Stimulated activated CD4-positive, alpha-beta T cell treated with anti-CD3 and anti-CD28 coated beads, Interleukin-15, amount 100 ng/mL, for 48 hours (primary cell): ENCODE results near the gene PDE6B.
"Not testable (repeated sequence)": the region's sequence is repeated elsewhere in the genome, so short reads cannot be mapped to it uniquely, and the experiment has no call there.

ENCODE experiments used
- DNase-seq, 2 donors: peaks; one replicate each; pipeline ENCODE4 v3.0.0-alpha.2; 2020; ENCODE audit warnings: low read depth in 2 of 2

The PDE6B gene

DNA sequence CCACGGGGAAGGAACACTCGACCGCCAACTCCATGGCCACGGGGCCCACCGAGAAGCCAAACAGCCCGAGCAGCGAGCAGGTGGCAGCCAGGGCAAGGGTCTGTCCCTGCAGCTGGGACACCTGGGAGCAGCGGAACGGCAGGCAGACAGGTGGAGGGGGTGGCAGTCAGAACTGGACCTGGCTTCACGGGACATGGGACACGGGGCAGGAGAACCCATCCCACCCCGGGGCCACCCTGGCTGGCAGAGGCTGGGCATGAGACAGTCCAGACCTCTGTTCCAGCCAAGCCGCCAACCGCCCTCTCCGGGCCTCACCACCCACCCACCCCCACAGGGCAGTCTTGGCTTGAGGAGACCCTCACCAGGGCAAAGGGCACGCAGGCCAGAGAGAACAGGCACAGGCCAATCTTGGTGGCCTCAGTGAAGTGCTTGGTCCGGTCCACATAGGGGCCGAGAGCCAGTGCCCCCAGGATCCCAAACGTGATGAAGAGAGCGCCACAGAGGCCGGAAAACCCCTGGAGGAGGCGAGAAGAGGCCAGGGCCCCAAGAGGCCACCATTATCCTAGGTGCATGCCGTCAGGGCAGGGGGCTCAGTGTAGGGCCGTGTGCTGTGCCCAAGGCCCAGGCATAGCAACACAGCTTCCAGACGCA, 58.0 kb downstream of the PDE6B start:
- no peak for DNase-seq

DNA sequence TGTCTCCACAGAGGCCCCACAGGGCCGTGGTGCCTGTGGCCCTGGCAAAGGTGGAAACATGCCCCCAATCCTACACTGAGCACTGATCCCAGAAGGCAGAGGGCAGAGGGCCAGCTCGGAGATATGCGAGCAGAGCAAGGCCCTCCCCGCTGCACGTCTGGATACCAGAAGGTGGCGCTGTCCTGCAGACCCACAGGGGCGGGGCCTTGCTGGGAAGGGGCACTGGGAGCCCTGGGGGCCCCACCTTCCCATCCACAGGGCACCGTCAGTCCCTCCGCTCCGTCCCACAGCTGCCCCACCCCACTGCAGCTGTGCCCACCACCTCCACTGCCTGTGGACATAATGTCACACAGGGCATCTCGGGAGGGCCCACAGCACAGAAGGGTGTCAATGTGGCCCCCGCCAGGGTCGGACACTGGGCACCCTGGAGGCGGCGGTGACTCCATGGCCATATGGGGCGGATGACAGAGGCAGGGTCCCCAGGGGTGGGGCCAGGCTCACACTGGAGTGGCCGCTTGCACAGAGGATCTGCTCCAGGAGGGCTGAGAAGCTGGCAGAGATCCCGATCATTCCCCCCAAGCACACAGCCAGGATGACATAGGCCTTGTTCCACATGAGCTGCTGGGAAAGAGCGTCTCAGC, 58.7 kb downstream of the PDE6B start:
- DNase-seq = no peak

DNA sequence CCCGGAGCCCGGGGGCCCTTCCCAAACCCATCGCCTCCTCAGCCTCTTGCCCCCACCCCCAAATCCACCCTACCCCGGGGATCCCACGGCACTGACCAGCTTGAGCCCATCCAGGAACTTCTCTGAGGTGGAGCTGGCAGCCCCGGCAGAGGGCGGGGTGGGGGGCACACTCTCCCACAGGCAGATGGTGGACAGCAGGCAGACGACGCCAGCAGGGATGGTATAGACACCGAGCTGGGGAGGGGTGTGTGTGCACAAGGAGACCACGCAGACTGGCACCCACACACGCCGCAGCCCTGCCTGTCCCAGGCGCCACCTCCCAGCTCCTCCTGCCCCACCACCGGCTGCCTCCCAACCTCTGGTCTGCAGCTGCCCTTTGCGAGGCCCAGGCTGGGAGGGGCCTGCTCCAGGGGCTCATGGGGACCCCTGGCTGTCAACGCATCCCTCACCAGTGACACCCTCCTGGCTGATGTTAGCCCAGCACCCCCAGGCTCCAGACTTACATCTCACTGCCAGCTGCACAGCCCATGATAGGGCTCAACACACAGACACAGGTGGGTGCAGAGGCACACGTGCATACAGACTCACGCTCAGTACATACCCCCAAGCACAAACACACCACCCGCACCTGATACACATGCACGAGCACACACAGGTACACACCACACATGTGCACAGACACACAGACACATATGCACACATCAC, 59.4 kb downstream of the PDE6B start:
- no peak for DNase-seq

DNA sequence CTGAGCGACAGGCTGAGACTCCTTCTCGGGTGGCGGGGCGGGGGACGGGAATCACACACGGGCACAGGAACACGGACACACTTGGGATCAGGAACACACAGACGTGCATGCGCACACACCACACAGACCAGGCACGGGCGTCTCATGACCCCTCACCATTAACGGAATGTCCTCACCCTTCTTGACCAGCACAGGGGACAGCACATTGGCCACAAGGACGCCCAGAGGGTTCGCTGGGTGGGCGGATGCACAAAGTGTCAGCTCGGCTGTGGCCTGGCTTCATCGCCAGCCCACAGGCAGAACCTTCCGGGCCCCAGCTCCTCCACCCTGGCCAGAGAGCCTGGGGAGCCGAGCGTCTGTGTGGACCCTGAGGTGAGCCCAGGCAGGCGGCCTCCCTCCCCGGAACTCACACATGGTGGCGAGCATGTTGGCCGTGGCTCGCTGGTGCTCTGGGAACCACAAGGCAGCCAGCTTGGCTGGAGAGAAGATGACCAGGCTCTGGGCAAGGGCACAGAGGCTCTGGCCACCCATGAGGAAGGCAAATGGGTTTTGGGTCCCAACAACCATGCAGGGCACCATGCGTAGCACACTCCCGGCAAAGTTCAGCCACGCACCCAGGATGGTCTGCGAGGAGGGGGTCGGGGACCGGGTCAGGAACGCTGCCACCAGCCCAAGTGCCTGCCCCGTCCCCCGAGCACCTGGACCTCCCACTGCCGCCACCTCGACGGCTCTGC, 60.5 kb downstream of the PDE6B start:
- DNase-seq = no peak

DNA sequence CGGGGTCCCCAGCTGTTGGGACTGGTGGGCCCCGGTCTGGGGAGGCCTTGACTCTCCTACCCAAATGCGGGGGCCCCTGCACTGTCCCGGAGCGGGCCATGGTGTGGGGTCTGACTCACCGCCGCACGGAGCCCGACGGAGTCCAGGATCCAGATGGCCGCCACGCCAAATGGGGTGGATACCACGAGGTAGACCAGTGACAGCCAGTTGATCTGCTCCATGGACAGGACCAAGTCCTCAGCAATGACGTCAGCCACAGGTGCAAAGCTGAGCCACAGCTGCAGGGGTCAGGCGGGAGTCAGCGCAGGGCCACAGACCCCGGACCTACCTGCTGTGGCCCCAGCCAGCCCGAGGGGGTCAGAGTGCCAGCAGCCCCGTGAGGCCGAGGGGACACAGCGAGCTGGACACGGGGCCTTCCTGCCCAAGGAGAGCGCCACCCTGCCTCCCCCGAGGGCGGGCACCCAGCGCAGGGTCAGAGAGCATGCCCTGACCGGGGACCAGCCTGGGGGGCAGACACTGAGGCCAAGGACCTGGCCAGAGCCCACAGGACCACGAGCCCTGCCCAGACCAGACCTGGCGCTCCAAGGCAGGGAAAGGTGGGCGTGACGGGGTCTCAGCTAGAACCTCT, 61.2 kb downstream of the PDE6B start:
- no peak for DNase-seq

DNA sequence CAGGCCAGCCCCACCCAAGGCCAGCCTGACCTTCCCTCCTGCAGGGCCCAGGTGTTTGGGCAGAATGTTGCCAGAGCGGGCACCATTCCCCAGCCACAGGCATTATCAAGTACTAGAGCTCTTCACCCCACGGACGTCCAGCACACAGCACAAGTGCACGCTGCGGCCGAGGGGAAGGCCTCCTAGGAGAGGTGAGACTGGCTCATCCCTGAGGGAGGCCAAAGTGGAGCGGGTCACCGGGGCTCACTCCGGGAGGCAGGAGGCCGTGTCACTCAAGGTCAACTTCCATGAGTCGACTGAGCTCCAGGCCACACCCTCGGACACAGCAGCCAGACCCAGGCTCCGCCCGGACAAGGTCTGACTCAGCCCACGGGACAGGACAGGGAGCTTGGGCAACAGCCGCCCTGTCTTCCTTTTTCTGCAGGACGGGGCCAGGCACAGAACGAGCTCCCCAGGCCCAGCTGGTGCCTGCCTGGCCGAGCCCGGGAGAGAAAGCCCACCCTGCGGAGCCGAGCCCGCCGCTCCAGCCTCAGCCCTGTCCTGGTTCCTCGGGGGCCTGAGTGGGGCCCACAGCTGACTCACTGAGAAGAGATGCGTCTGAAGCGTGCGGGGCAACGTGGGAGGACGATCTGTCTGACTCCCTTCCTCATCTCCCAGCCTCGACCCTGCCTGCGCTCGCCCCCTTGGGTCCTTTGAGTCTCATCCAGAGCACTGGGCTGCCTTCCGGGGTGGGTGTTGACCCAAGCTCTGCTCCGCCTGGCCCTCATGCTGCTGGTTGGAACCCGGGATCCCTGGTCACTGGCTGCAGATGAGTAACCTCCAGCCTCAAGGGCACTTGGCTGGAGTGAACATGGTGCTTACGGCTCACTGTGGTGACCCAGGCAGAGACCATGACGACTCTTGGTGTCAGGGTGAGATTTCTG, 61.9 kb downstream of the PDE6B start:
- no peak for DNase-seq

DNA sequence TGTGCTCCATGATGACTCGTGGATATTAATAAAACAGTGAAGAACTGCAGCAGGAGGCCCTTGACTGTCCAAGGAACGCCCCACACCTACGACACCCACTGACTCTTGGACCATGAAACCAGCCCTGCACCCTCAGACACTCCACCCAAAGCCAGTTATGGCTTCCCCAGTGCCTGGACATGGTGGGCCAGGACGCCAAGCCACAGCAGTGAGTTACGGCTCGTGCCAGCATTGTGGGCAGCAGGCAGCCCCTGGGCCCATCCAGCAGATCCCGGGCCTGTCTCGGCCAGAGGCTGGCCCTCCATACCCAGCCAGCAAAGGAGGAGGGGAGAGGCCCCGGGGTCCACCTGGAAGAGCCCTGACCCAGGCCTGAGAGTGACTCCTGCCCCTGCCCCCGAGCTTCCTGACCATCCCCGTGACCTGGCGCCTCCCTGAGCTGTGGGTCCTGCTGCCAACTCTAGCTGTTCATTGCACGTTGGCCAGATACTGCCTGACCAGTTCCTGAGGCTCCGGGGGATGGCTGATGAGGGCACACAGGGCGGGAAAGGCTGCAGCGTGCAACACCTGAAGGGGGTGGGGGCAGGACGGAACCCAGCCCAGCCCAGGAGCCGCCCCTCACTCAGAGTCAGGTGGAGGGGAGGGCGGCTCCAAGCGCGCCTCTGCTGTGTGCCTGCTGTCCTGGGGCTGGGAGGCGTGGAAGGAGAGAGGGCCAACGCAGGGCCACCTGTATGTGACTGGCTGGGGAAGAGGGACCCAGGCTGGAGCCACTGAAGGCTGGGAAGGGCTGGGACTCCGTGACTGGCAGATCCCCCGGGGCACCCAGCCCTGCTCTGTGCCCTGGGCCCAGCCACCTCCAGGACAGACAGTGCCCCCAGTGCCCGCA, 62.8 kb downstream of the PDE6B start:
- DNase-seq = no peak

DNA sequence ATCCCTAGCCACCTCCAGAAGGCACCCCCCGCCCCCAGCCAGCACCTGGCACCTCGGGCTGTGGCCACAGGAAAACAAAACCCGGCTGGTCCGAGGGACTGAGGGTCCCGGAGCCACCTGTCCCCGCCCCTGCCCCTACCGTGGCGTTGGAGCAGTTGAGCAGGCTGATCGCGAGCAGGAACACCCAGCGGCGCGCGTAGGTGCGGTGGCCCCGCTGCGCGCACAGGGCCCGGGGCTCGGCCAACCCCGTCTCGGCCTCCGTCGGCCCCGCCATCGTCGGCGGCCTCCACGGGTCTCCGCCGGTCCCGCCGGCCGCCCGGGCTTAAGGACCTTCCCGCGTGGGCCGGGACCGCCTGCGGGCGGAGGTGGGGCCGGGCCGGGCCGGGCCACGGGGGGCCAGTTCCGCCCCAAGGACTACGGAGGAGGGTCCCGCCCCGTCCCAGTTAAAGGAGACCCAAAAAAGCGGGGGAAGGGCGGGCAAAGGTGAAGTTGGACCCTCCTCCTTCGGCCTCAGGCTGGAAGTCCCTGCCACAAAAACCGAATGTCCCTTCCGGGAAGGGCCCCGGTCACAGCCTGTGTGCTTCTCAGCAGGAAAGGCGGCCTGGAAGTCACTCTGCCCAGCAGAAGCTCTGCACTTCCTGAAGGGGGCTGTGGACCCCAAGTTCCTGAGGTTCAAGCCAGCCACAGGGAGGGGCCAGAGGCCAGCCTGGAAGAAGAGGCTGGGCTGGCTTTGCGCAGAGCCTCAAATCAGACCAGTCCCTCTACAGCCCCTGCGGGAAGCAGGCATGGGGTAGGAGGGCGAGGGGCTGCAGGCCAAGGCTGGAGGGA, 63.7 kb downstream of the PDE6B start, which contains the start of gene SLC49A3:
Gene SLC49A3, minus strand, starts transcription at position 298 of the 828 bp plus-strand sequence. Its CDS starts 24 bp downstream, at position 274.
- no peak for DNase-seq

DNA sequence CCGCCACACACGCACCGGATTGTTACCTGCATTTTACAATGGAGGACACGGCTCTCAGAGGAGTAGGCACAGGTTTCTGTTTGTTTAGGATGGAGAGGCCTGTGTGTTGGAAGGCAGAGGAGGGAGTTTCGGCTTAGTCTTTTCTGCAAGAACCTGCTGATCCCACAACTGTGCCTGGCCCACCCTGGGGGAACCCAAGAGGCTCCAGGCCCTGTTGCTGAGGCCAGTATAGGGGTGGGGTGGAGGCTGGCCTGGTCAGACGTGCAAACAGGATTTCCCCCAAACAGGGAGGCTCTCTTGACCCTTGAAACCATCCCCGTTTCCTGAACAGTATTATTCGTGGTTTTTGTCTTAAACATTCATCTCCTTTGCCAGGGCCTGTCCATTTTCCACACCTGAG, 64.3 kb downstream of the PDE6B start:
- DNase-seq = no peak

DNA sequence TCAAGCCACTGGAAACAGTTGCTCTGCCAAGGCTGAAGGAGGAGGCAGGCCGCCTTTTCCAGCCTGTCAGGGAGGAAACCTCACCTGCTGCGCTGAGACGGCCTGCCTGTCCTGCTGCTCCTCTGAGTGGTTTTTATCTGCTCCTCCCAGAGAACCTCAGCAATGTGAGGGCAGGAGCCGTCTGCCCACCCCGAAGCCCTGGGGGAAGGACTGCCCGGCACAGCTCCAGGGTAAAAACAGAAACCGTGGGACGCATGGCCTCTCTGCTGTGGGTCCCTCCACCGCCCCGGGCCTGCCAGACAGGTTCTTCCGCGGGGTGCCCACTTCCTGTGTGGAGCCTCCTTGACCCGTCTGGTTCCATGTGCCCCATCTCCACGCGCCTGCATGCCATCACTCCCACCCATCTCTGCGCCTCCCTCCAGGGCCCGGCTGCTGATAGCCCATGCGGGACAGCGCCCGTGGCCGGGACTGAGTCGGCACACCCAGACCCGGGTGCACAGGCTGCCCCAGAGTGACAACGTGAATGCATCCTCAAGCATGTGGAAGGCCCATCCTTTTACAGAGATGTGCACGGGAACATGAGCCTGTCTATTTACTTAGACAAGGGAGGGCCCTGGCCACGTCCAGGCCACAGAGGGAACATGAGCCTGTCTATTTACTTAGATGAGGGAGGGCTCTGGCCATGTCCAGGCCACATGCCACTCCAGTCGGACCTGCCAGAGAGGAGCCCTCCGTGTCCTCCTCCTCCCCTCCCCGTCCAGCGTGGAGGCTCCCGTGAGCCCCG, 67.6 kb downstream of the PDE6B start:
- DNase-seq = no peak

DNA sequence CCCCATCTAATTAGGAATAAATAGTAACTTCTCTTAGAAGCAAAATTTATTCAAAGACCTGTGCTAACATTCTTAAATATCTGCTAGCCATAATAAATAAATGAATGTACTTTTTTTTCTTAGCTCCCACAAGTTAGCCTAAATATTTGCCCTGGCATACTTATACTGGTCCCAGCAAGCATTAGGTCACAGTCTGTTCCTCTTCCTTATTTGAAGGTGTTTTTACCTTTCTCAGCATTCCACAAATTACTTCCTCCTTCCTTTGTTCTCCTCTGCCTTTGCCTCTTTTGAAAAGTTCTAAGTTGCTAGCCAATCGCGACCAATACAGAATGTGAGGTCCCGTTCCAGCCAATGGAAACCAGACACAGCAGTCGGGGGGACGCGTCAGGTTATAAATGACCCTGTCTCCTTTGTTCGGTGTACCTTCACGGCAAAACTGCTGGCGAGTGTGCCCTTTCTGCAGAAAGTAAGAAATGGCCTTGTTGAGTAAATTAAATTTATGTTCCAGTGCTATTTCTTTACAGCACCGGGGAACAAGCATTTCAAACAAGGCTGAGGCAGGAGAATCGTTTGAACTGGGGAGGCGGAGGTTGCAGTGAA, 69.1 kb downstream of the PDE6B start:
- DNase-seq = not testable (repeated sequence)

DNA sequence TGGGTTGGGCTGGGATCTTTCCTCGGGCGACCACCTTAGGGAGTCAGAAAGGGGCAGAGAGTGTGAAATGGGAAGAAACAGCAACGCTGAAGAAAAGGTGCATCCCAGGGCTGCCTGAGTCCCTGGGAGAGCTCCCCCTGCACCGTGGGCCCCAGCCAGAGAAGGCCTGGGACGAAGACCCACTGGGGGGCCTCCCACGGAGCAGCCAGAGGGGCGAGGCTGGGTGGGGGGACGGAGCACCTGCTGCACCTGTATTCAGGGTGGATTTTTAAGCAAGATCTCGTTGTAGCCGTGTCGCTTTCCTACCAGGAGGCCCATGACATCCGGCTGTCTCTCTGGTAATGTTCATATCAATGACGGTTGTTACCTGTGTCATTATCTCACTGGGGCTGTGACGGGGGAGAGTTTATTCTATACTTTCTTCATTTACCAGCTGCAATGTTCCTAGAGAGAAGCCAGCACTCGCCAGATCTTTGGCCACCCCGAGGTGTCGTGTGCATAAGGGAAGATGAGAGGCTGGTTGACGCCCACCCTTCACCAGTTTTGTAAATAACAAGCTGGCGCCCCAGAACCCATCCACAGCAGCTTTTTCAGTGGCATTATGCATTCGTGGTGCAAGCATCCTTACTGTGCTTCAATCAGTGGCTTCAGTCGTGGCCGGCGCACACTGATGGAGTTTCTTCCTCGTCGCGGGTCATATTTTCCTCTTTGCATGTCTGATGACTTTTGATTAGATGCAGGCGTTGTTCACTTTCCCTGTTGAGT, 74.6 kb downstream of the PDE6B start:
- no peak for DNase-seq

DNA sequence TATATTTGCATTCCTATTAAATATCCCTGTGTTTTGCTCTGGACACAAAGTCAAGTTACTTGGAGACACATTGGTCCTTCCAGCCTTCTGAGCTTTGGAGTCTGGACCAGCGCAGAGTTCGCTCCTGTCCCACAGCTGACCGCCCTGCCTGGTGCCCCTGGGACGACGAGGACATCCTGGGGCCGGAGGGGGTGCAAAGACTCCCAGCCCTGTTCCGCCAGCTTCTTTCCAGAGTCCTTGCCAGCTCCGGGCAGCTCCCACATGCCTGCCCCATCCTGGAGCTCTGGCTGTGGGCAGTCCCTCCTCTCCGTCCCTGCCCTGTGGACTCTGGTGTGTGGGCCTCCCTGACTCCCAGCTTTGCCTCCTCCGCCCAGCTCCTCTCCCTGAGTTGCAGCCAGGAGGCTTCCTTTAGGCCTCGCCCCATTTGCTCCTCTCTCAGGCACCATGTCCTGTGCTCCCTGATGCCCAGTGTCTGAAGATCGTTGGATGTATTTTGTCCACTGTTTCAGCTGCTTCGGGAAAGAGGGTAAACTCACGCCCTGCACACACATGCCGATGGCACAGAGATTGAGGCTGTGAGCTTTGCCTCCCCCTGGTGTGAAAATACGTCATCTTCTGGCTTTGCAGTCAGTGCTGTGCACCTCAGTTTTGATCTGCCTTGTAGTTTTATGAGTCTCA, 75.4 kb downstream of the PDE6B start:
- DNase-seq = no peak

DNA sequence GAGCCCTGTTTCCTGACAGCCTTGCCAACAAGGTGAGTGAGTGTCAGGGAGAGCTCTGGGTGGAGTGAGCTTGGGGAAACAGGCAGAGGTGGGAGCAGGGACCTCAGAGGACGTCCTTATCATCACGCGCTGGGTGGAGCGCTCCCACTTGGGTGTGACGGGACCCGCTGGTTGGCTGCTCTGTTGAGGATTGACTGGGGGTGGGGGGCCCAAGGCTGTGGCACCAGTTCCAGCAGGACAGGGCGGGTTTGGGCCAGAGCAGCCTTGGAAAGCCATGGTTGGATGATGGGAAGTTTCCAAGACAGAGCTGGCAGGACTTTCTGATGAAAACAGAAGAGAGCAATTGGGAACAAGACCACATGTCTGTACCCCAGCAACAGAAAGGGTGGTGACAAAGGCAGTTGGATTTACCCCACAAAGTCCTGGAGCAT, 77.3 kb downstream of the PDE6B start:
- DNase-seq = no peak

DNA sequence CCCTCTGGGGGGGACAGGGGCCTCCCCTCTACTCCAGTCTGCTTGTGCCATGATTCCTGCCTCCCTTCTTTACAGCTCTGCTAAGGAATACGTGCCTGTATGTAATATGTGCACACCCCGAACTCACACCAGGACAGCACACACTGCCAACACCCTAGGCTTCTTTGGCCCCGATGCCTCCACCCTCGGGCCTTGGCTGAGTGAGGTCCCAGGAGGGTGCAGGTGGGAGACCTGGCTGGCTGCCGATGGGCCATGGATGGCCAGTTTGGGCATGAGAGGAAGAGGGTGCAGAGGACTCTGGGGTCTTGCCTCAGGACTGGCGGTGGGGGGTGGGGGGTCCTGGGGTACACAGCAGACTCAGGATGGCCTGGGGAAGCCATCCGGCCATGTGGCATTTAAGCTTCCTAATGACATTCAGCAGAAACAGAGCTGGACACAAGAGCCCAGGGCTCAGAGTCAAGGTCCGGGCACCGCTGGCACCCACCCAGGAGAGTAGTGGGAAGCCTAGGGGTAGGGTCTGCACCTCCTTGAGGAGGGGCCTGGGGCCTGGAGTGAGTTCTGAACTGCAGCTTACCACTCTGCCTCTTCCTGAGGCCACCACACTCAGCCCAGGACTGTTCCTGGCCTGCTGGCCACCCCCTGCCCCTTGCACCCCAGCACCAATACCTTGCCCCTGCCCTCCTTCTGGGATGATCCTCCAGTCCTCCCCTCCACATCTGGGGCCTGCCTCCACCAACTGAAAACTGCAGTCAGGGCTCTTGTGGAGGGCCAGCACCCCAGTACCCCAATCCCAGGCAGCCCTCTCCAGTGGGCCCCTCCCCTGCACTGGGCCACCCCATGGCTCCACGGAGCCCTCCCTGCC, 78.2 kb downstream of the PDE6B start:
- DNase-seq = no peak
